Measurements from ENCODE around the gene PARD6G.
A peak's percentile ranks its signal among the peaks of the same experiment; 100 is the strongest.

The PARD6G gene

DNA sequence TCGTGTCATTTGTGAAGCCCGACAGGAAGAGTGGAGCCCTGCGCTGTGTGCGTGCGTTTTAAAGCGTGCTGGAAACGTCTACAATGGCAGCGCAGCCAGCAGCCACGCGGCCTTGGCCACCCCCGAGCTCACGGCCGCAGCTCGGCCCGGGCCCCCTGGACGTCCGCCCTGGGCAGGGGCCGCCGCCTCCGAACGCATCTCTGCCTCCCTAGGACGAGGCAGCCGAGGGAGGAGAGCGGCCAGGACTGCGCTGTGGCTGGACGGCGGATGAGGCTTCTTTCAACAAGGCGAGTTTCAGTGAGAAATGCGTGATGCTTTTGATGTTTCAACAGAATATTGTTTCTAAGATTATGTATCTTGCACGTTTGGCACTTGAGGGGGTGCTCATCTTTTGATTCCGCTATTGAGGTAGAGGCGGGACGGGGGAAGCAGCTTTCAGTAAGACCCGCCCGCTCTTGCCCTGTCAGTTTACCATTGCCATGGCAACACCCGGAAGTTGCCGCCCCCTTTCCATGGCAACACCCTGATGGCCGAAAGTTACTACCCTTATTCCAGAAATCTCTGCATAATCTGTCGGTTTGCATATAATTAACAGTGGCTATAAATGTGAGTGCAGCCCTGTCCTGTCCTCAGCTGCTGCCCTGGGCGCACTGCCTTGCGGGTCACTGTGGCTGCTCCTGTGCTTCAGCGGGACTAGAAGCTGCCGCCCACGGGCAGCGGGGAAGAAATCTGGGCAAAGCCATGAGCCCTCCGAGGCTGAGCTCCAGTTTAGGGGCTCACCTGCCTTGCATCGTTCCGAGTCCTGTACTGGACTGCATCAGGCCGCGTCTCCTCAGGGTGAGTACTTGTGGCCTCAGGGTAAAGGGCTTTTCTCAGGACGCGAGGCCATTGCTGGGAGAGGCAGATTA is 99.6 kb downstream of the PARD6G start:
- peak; percentile 51 to 73 for DNase-seq (ENCODE audit: low read depth in 2 of 2)

DNA sequence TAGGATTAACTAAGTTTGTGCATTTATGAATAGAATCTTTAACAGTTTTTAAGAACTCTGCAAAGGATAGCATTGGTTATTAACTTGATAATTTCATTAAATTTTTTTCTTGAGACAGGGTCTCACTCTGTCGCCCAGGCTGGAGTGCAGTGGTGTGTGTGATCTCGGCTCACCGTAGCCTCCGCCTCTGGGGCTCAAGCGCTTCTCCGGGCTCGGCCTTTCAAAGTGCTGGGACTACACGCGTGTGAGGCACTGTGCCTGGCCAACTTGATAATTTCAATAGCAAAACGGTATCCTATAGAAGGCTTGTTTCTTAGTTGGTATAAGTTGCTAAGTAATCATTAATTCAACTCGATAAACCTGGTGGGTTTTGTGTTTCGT is 100.3 kb downstream of the PARD6G start:
- no peak for DNase-seq (ENCODE audit: low read depth in 2 of 2)

DNA sequence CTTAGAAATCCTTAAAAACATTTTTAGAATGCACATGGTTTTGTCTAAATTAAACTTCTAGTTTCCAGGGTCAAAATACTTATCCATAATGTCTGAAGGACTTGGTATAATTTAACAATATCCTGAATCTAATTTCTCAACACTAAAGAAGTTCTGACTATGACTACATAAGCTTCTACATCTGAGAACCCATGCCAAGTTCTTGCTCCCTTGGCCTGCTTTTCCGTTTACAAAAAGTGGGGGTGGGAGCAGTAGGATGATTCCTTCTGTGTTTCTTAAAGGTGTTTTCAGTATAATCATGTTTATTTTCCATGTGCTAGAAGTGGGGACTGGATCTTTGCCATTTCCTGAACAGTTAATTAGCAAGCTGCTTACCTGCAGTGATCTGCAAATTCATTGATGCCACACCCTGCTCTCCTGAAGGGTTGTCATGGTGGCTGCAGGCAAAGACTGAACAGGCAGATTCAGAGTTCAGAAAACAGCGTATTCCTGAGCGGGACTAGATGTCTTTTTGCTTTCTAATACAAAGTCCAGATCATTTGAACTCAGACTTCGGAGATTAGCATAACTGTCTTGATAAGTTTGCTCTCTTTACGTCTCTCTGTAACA is 102.0 kb downstream of the PARD6G start:
- no peak for DNase-seq (ENCODE audit: low read depth in 2 of 2)

DNA sequence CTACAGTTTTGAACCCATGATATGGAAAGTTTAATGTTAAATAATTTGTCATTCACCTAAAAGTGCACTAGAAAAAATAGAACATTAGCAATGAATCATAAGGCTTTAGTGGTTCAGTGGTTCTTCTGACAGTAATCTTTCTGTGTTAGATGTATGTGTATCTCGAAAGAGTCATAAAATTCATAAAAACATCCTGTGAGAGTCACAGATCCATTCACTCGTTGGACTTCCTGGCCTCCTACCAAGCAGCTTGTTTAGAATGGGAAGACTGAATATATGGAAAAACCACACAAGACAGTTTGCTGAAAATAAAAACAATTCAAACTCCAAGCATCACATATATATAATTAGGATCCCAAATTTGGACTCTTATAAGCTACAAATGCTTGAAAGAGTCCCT is 103.4 kb downstream of the PARD6G start:
- no peak for DNase-seq (ENCODE audit: low read depth in 2 of 2)

DNA sequence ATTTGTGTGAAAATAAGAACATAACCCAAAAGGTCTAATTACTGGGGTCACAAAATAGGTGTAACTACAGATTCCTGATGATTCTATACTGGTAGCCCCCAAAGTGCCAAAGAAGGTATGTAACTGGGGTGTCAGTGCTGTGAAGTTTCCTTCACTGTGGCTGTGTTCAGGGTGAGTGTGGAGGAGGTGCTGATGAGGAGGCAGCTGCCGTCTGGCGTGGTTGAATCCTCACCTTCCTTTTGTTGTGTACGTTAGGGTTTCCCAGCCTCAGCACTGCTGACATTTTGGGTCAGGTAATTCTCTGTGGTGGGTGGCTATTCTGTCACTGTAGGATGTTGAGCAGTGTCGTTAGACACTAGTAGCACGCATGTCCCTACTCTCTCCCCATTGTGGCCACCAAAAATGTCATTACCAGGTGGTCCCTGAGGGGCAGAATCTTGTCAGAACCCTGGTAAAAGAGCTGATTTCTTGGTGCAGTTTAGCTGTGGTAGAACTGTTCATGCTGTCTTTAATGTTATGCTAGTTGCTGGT is 106.8 kb downstream of the PARD6G start:
- no peak for DNase-seq (ENCODE audit: low read depth in 2 of 2)

DNA sequence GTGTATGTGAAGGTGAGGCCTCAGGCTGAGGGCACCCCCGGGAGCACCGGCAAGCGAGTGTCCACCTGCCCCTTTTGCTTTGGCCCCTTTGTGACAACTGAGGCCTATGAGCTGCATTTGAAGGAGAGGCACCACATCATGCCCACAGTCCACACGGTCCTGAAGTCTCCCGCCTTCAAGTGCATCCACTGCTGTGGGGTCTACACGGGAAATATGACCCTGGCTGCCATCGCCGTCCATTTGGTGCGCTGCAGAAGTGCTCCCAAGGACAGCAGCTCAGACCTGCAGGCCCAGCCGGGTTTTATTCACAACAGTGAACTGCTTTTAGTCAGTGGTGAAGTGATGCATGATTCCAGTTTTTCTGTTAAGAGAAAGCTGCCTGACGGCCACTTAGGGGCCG is 109.3 kb downstream of the PARD6G start:
- no peak for DNase-seq (ENCODE audit: low read depth in 2 of 2)

DNA sequence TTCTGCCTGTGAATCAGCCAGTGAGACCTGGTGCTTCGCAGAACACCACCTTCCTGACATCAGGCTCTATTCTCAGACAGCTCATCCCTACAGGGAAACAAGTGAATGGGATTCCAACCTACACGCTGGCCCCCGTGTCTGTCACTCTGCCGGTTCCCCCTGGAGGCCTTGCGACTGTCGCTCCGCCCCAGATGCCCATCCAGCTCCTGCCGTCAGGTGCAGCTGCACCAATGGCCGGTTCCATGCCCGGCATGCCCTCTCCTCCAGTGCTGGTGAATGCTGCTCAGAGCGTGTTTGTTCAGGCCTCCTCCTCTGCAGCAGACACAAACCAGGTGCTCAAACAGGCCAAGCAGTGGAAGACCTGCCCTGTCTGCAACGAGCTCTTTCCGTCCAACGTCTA is 110.2 kb downstream of the PARD6G start:
- DNase-seq (ENCODE audit: low read depth in 2 of 2), result no peak

DNA sequence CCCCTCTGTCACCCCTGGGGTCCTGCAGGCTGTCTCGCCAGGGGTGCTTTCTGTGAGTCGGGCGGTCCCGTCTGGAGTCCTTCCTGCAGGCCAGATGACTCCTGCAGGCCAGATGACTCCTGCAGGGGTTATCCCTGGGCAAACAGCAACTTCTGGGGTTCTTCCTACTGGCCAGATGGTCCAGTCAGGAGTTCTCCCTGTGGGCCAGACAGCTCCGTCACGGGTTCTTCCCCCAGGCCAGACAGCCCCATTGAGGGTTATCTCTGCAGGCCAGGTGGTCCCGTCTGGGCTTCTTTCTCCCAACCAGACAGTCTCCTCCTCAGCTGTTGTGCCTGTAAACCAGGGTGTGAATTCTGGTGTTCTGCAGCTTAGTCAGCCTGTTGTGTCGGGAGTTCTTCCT is 110.6 kb downstream of the PARD6G start:
- DNase-seq (ENCODE audit: low read depth in 2 of 2), result no peak

DNA sequence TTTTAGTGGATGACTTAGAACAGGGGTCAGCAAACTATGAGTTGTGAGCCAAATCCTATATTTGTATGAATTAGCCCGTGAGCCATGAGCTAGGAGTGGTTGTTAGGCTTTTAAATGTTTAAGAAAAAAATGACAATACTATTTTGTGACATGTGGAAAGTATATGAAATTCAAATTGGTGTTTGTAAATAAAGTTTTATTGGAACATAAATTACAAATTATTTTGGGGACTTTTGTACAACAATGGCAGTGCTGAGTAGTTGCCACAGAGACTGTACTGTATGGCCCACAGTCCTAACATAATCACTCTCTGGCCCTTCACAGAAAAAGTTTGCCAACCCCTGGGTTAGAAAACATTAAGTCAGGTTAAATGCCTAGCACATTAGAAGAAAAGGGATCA is 112.2 kb downstream of the PARD6G start:
- DNase-seq (ENCODE audit: low read depth in 2 of 2), result no peak

DNA sequence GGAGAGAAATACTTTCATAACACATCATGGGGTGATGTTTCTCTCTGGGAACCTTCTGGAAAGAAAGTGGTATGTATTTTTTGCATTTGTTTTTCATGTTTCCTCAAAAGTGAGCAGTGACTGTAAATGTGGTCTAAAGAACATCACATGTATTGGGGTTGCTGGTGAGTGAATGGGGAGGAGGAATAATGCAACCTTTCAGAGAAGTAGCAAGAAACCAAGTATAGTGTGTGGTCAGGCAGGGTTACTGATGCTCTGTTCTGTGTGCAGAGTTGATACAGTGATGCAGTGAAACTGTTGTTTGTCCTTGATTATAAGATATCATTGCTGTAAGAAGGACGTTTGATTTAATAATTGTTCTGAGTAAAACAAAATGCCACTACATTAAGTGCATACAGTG is 114.2 kb downstream of the PARD6G start:
- no peak for DNase-seq (ENCODE audit: low read depth in 2 of 2)

DNA sequence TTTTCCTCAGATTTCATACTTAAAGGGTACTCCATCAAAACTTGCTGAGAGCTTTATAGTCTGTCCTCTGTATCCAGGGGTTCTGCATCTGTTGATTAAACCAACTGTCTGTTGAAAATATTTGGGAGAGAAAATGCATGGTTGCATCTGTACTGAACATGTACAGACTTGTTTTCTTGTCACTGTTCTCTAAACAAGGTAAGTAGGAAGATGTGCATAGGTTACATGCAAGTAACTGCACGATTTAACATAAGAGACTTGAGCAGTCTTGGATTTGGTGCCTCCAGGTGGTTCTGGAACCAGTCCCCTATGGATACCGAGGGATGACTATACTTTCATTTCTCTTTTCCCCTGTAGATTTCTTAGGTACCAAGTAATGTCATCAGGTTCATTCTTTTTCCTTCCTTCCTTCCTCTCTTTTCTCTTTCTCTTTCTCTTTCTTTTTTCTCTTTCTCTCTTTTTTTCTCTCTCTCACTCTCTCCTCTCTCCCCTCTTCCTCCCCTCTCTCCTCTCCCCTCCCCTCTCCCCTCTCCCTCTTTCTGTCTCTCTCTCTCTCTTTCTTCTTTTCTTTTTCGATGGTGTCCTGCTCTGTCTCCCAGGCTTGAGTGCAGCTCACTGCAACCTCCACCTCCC is 115.0 kb downstream of the PARD6G start:
- DNase-seq (ENCODE audit: low read depth in 2 of 2), result no peak

DNA sequence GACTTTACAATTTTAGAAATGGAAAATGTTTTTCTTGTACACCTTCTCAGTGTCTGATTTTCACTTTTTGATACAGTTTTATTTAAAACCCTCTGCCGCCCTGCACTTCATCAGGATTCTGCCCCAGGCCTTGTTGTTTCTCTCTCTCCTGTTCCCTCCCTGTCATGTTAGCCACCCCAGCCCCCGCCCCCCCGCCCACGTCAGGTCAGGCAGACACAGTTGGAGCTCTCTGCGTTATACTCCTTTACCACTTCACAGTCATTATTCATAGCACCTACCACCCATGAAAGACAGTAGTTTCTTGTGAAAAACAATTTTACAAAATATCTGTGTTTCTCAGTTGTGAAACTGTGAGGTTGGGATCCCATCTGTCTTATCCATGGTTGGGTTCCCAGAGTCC is 116.8 kb downstream of the PARD6G start:
- no peak for DNase-seq (ENCODE audit: low read depth in 2 of 2)

DNA sequence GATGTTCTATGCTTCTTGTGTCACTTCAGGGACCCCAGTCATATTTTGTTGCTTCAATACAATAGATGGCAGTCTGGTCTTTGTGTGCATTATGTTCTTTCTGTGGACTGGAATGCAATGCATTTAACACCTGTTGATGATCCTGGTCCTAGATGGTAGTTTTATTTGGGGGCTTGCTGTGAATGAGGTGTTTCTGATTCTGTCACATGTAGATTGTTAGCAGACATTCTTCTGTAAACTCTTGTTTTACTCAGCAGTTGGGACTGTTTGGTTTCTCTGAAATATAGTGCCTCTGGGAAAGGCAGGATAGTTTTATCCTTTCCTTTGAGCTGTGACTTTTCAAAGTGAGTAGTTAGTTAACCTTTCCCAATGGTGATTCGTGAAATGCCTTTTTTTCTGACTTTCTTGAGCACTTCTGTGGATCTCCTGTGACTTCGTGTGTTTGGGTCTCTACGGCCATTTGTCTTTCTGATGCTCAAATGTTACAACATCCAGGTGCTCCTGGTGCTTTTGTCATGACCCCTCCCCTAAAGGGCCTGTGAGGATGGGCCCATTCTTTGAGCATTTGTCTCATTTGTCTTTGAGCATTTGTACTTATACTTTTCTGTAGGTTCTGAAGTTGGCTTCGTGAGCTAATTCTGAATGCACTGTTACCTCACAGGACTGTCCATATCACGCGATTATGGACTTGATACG is 117.5 kb downstream of the PARD6G start:
- no peak for DNase-seq (ENCODE audit: low read depth in 2 of 2)

DNA sequence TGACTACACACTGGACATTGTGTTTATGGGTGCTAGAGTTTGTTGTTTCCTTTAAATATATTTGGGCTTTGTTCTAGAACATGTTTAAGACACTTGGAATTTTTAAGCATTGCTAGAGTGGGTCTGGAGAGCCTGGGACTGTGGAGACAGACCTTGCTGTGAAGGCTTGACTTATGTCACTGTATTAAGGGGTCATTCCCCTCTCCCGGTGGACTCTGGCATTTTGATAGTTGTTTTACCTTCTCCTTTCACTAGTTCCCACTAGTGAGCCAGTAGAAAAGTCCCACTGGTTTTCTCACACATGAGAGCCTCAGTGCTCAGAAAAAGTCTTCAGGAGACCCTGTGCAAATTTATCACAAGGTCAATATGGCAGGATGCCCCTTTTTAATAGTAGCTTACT is 119.7 kb downstream of the PARD6G start:
- no peak for DNase-seq (ENCODE audit: low read depth in 2 of 2)

DNA sequence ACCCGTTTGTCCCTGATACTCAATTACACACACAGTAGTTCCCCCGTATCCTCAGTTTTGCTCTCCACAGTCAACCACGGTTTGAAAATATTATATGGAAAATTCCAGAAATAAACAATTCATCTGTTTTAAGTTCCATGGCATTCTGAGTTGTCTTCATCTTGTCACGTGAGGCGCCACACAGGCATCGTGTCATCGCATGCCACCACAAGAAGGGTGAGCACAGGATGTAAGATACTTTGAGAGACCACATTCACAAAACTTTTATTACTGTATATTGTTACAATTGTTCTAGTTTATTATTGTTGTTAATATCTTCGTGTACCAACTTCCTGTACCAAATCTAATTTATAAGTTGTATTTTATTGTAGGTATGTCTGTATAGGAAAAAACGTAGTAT is 120.5 kb downstream of the PARD6G start:
- no peak for DNase-seq (ENCODE audit: low read depth in 2 of 2)

DNA sequence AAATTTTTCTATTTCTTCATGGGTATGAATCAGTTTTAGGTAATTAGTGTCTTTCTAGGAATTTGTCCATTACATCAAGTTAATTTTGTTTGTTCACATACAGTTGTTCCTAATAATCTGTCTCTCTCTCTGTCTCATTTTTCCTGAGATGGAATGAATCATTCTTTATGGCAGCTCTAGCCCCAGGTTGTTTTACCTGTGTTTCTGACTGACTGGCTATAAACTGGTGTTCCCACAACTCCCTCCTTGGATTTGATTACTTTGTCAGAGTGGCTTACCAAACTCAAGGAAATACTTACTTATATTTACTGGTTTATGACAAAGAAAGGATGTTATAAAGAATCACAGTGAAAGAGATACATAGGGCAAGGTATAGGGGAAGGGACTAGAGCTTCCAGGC is 123.2 kb downstream of the PARD6G start:
- no peak for DNase-seq (ENCODE audit: low read depth in 2 of 2)

DNA sequence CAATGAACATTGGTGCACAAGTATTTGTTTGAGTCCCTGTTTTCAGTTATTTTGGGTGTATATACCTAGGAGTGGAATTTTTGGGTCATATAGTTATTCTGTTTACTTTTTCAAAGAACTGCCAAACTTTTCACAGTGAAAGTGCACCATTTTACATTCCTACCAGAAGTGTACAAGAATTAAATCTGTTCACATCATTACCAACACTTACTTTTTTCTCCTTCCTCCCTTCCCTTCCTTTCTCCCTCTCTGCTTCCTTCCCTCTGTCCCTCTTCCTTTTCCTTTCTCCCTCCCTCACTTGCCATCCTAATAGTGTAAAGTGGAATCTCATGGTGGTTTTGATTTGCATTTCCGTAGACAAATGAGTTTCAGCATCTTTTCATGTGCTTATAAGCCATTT is 126.4 kb downstream of the PARD6G start:
- DNase-seq (ENCODE audit: low read depth in 2 of 2), result no peak

DNA sequence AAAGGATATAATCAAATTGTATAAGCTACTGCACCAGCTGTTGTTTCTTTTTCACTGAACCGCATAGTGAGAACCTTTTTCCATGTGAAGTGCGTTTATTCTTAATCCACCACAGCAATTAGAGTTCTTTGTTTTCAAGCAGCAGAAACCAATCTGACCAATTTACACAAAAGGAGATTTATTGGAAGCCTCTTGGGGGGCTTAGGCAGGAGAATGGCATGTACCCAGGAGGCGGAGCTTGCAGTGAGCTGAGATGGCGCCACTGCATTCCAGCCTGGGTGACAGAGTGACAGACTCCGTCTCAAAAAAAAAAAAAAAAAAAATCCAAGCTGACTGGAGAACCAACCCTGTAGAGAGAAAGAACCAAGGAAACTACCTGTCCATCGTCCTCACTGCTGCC is 128.2 kb downstream of the PARD6G start:
- DNase-seq (ENCODE audit: low read depth in 2 of 2), result no peak

DNA sequence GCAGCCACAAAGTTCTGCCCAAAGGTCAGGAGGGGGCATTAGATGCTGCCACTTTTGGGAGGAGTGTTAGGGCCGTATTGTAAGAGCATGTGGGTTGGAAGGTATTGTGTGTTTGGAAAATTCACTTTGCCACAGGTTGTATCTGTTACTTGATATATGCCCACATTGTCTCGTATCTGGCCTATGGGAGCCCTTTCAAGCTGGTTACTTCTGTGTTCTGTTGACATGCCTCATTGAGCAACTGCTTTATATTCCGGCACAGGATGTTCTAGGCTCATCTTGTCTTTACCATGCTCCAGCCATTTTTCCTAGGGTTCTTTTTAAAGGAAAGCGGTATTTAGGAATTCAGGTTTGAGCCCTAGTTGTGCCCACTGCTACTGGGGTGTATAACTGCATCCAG is 132.3 kb downstream of the PARD6G start:
- no peak for DNase-seq (ENCODE audit: low read depth in 2 of 2)

DNA sequence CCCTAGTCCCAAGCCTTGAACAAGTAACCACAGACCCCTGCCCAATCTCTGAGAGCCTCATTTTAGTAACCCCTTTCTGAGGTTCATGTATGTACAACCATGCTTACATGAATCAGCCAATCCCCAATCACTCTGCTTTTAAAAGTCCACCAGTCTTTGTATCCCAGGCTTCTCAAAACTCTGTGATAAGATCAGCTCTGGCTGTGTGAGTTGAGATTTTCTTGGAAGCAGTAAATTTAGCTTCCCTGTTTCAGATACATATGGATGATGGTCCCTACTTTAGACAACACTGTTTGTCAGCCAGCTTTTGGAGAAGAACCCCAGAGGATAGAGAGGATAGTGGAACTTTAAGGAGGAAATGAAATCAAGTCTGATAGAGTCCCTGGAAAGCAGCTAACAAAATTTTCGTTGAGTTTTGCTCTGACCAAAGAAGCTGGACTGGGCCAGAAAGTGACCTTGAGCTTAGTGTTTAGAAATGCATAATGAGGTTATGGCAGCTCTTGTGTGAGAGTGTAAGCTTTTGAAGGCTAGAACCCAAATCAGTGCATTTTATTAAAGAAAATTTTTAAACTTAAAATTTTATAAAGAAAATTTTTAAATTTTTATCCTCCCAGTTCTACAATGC is 134.6 kb downstream of the PARD6G start:
- DNase-seq (ENCODE audit: low read depth in 2 of 2), result no peak

DNA sequence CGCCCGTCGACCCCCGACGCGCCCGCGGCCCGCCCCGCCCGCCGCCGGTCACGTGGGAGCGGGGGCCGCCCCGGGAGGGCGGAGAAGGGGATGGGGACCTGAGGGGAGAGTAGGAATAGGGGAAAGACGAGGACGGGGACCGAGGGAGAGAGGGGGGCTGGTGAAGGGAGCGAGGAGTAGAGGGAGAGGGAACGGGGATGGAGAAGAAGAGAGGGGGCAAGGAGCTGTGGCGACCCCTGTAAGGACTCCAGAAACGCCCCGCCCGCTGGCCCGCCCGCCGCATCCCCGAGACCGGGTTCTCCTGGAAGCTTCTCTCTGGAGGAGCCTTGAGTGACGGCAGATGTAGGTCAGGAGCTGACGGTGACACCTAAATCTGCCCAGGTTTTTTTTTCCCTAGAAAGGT is 137.6 kb downstream of the PARD6G start:
- peak; percentile 21 to 23 for DNase-seq (ENCODE audit: low read depth in 2 of 2)
